ENCODE data around the gene PRKCH. TPM values are rescaled to one million over a fixed set of nuclear protein-coding genes. Genes with fewer than 3 reads are reported as not detected.

The PRKCH gene
- total and polyA plus RNA-seq, 2 of the 13 experiments (the other 11 are each of a cell fraction or from before 2014, with no cell fraction given) = 0.48 to 1.3 TPM

- TF ChIP-seq ZNF337 (CRISPR knock-in tag; IDR thresholded peaks at IDR 0.05; ENCODE audit: borderline replicate concordance, low read depth) (no peak), ZNF550 (CRISPR knock-in tag; IDR thresholded peaks at IDR 0.05; ENCODE audit: borderline replicate concordance) (no peak), SNRNP70 (IDR thresholded peaks at IDR 0.05; ENCODE audit: low read depth, low read length) (no peak), ZNF749 (CRISPR knock-in tag; IDR thresholded peaks at IDR 0.05; ENCODE audit: borderline replicate concordance) (no peak), ATF3 (CRISPR knock-in tag; IDR thresholded peaks at IDR 0.05) (no peak), POLR2A (IDR thresholded peaks at IDR 0.05; ENCODE audit: insufficient read depth in 1 of 2, low read depth in 2 of 2, low read length in 2 of 2) (0 out of 4 replicates have a peak, but pooled peaks of 1 of the 2 experiments have one; percentile 25), ATF5 (CRISPR knock-in tag; IDR thresholded peaks at IDR 0.05; ENCODE audit: low read depth) (no peak), ZNF713 (CRISPR knock-in tag; IDR thresholded peaks at IDR 0.05) (no peak), ISL2 (CRISPR knock-in tag; IDR thresholded peaks at IDR 0.05) (peak; percentile 70; the same call in 1 of the 2 replicates), ZBTB21 (CRISPR knock-in tag; IDR thresholded peaks at IDR 0.05) (no peak), TFDP1 (CRISPR knock-in tag; IDR thresholded peaks at IDR 0.05; ENCODE audit: borderline replicate concordance) (no peak), NFE2L2 (IDR thresholded peaks at IDR 0.05; ENCODE audit: low read length) (no peak), ZMYM3 (CRISPR knock-in tag; IDR thresholded peaks at IDR 0.05) (no peak), CREM (IDR thresholded peaks at IDR 0.05) (peak; percentile 52; the same call in 1 of the 2 replicates), CREM (CRISPR knock-in tag; IDR thresholded peaks at IDR 0.05) (no peak), RBM22 (optimal IDR thresholded peaks at IDR 0.05; ENCODE audit: low read length) (no peak), ZNF720 (CRISPR knock-in tag; IDR thresholded peaks at IDR 0.05) (no peak), FOXP1 (IDR thresholded peaks at IDR 0.05) (no peak), FOXP1 (CRISPR knock-in tag; IDR thresholded peaks at IDR 0.05) (peak; percentile 31; the same call in 1 of the 2 replicates)
- TF ChIP-seq, protein P1, sequence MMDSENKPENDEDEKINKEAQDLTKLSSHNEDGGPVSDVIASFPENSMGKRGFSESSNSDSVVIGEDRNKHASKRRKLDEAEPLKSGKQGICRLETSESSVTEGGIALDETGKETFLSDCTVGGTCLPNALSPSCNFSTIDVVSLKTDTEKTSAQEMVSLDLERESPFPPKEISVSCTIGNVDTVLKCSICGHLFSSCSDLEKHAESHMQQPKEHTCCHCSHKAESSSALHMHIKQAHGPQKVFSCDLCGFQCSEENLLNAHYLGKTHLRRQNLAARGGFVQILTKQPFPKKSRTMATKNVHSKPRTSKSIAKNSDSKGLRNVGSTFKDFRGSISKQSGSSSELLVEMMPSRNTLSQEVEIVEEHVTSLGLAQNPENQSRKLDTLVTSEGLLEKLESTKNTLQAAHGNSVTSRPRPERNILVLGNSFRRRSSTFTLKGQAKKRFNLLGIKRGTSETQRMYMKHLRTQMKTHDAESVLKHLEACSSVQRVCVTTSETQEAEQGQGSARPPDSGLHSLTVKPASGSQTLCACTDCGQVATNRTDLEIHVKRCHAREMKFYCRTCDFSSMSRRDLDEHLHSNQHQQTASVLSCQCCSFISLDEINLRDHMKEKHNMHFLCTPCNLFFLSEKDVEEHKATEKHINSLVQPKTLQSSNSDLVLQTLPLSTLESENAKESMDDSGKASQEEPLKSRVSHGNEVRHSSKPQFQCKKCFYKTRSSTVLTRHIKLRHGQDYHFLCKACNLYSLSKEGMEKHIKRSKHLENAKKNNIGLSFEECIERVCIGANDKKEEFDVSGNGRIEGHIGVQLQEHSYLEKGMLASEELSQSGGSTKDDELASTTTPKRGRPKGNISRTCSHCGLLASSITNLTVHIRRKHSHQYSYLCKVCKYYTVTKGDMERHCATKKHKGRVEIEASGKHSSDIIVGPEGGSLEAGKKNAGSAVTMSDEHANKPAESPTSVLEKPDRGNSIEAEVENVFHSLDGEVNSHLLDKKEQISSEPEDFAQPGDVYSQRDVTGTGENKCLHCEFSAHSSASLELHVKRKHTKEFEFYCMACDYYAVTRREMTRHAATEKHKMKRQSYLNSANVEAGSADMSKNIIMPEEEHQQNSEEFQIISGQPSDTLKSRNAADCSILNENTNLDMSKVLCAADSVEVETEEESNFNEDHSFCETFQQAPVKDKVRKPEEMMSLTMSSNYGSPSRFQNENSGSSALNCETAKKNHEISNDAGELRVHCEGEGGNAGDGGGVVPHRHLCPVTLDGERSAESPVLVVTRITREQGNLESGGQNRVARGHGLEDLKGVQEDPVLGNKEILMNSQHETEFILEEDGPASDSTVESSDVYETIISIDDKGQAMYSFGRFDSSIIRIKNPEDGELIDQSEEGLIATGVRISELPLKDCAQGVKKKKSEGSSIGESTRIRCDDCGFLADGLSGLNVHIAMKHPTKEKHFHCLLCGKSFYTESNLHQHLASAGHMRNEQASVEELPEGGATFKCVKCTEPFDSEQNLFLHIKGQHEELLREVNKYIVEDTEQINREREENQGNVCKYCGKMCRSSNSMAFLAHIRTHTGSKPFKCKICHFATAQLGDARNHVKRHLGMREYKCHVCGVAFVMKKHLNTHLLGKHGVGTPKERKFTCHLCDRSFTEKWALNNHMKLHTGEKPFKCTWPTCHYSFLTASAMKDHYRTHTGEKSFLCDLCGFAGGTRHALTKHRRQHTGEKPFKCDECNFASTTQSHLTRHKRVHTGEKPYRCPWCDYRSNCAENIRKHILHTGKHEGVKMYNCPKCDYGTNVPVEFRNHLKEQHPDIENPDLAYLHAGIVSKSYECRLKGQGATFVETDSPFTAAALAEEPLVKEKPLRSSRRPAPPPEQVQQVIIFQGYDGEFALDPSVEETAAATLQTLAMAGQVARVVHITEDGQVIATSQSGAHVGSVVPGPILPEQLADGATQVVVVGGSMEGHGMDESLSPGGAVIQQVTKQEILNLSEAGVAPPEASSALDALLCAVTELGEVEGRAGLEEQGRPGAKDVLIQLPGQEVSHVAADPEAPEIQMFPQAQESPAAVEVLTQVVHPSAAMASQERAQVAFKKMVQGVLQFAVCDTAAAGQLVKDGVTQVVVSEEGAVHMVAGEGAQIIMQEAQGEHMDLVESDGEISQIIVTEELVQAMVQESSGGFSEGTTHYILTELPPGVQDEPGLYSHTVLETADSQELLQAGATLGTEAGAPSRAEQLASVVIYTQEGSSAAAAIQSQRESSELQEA (CRISPR knock-in tag; IDR thresholded peaks at IDR 0.05; ENCODE audit: not compliant biosample characterization) = no peak
Measured at GRCh38 chr14:61536661-61537562, 215.5 kb downstream of the PRKCH start (continued).
